ENCODE data around the gene DCTPP1.
"Not testable (repeated sequence)": the region's sequence is repeated elsewhere in the genome, so short reads cannot be mapped to it uniquely, and the experiment has no call there.

DCTPP1 gene

DNA sequence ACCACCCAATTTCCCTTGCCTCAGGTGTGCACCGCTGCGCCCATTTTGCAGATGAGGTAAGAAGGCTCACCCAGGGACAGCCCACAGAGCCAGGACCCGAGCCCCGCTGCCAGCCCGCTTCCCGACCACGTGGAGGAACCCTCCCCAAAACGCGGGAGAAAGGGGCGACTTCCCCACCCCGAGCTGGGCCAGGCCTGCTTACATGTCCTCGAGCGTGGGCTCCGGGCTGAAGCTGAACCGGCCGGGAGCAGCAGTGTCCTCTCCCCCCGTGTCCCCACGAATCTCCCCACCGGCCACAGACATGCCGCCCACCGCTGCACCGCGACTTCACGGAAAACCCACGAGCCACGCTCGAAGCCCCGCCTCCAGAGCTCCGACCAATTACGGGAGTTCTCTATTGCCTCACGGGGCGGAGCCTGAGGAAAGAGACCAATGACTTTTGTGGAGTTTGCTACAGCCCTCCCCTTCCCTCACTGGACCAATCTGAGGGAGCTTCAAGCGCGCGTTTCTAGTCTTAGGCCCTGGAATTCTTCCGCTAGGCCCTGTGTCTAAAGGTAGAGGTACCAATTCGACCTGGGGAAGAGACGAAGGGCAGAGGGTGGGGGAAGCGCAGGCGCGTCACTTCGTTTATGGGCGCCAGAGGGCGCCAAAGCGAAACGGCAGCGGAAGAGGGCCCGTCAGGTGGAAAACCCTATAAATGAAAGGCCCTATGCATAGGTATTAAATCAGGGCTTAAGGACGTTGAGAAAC lies at the start of gene DCTPP1:
Gene DCTPP1, minus strand, starts transcription at position 353 of the 750 bp plus-strand sequence. Its CDS starts 50 bp downstream, at position 303.
- DNase-seq = peak; percentile 99

DNA sequence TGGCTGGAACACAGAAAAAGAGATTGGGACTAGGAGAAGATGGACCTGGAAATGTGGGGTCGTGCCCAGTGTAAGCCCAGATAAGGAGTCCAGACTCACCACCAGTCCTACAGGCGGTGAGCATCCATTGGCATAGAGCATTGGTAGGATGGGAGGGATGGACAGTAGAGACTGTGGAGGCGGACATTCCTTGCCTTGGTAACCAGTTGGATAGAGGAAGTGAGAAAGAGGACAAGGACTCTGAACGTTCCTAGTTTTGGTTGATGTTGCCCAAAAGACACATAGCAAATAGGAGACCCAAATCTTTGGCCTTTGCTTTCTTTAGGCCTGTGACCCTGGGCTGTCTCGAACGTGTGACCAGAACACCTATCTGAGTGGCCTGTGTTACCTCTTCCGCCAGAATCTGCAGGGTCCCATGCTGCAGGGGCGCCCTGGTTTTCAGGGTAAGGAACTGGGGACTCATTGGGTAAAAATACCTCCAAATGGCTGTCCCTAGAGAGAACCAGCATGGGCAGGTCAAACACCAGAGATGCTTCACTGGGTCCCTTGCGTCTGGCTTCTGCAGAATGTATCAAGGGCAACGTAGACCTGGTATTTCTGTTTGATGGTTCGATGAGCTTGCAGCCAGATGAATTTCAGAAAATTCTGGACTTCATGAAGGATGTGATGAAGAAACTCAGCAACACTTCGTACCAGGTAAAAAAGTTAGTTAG lies 49.1 kb upstream of the DCTPP1 start:
- DNase-seq = no peak

DNA sequence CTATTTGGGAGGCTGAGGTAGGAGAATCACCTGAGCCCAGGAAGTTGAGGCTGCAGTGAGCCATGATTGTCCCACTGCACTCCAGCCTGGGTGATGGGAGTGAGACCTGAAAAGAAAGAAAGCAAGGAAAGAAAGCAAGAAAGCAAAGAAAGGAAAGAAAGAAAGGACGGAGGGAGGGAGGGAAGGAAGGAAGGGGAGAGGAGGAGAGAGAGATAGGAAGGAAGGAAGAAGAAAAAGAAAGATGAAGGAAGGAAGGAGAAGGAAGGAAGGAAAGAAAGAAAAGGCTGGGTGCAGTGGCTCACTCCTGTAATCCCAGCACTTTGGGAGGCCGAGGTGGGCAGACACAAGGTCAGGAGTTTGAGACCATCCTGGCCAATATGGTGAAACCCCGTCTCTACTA lies 47.9 kb upstream of the DCTPP1 start:
- not testable (repeated sequence) for DNase-seq

DNA sequence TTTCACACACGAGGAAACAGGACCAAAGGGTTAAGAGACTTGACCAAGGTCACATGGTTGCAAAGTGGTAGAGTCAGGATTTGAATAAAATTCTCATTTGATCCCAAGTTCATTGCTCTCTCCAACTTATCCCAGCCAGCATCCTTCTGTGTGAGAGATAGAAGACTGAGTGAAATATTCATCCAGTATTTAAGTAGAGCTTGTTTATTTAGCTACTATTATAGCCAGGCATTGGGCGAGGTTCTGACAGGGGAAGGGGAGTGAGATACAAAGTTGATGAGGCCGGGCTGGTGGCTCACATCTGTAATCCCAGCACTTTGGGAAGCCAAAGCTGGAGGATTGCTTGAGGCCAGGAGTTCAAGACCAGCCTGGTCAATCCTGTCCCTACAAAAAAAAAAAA lies 47.2 kb upstream of the DCTPP1 start:
- DNase-seq = no peak

DNA sequence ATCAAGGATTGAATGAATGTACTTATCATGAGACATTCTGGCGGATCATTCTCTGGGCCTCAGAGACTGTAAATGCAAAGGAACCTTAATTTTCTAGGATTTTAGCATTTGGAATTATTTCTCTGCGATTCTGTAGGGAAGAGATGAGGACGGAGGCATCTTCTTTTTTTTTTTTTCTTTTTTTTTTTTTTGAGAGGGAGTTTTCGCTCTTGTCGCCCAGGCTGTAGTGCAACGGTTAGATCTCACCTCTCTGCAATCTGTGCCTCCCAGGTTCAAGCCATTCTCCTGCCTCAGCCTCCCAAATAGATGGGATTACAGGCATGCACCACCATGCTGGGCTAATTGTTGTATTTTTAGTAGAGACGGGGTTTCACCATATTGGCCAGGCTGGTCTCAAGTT lies 44.9 kb upstream of the DCTPP1 start:
- no peak for DNase-seq

DNA sequence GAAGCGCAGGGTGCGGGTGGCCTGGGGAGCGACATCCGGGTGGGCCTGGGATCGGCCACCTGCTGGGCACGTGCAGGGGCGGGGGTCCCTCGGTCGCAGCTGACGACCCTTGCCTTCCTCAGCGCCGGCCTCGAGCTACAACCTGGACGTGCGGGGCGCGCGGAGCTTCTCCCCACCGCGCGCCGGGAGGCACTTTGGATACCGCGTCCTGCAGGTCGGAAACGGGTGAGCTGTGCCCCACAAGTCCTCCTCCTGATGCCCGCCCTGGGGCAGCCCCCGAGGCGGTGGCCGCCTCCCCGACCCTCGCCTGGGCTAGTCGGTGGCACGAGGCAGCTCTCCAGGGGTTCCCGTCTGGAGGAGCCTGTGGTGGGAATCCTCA lies 44.2 kb upstream of the DCTPP1 start:
- no peak for DNase-seq

DNA sequence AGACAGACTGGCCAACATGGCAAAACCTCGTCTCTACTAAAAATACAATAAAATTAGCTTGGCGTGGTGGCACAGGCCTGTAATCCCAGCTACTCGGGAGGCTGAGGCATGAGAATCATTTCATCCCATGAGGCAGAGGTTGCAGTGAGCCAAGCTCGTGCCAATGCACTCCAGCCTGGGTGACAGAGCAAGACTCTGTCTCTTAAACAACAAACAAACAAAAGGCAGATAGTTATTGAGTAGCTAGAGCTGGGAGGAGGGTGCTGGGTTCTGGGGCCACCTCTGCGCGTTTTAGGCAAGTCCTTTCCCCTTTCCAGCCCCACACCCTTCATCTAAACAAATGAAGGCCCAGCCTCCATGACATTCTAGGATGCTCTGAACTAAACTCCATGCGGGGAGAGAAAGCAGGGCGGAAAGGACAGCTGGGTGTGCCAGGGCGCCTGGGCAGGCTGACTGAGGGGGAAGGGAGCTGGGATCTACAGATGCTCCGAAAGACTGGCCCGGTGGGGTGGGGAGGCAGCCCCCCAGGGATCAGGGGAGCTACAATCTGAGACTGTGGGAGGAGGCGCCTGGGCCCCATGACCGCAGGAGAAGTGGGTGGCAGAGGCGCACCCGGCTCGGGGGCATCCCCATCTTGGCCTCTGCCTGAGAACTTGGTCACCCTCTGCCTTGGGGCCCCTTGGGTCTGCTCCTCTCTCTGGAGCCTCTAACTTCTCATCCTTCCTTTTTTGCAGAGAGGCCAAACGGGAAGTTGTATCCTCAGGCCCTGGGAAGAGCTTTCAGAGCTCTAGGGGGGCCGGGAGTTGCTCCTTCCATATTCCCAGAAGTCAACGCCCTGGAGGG lies 43.6 kb upstream of the DCTPP1 start:
- no peak for DNase-seq

DNA sequence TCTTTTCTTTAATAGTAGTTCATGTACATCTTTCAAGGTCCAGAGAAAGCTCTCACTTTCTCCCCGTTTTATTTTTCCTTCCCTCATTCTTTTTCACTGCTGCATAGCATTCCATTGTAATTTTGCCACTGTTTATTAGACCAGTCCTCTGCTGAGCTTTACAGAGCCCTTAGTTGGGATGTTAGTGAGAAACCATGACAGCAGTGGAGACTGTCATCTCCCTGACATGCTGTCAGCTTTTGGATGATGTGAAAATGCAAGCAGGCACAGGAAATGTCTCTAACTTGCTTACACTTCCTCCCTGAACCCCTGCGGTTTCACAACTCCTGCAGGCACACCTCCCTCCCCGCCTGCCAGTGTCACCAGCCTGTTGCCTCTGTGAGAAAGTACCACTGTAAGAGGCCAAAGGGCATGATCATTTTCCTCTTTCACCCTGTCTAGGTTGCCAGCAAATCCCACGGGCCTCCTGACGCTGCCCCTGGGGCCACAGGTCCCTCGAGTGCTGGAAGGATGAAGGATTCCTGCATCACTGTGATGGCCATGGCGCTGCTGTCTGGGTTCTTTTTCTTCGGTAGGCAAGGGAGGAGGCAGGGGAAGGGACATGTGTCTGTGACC lies 42.6 kb upstream of the DCTPP1 start, which contains the start of gene ITGAL:
Gene ITGAL, plus strand, starts transcription at position 415 of the 615 bp plus-strand sequence. Its CDS starts 96 bp downstream, at position 511.
- peak; percentile 86 for DNase-seq

DNA sequence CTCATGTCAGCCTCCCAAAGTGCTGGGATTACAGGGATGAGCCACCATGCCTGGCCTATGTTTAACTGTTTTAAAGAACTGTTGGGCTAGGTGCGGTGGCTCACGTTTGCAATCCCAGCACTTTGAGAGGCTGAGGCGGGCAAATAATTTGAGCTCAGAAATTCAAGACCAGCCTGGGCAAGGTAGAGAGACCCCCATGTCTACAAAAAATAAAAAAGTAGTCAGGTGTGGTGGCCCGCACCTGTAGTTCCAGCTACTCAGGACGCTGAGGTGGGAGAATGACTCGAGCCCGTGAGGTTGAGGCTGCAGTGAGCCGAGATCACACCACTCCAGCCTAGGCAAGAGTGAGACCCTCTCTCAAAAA lies 40.8 kb upstream of the DCTPP1 start:
- DNase-seq = no peak

DNA sequence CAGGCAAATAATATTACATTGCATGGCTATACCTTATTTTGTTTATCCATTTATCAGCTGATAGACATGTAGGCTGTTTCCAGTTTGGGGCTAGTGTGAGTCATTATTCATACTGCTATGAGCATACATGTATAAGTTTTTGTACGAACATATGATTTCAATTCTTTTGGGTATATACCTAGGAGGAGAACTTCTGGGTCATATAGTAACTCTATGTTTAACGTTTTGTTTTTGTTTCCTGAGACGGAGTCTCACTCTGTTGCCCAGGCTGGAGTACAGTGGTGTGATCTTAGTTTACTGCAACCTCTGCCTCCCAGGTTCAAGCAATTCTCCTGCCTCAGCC lies 40.3 kb upstream of the DCTPP1 start:
- no peak for DNase-seq

DNA sequence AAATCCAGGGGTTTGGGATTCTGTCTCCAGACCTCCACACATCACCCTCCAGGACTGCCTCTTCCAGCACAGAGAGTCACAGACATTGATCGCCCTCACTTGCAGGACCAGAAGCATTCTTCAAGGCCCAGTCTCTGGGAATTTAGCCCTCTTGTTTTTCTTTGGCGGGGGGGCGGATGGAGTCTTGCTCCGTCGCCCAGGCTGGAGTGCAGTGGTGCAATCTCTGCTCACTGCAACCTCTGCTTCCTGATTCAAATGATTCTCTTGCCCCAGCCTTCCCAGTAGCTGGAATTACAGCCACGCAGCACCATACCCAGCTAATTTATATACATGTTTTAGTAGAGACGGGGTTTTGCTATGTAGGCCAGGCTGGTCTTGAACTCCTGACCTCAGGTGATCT lies 34.2 kb upstream of the DCTPP1 start:
- no peak for DNase-seq

DNA sequence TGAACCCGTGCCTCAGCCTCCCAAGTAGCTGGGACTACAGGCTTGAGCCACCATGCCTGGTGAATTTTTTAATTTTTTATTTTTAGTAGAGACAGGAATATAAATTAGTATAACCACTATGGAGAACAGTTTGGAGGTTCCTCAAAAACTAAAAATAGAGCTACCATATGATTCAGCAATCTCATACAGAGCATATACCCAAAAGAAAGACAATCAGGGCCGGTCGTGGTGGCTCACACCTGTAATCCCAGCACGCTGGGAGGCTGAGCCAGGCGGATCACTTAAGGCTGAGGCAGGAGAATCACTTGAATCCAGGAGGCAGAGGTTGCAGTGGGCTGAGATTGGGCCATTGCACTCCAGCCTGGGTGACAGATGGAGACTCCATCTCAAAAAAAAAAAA lies 31.6 kb upstream of the DCTPP1 start:
- DNase-seq = not testable (repeated sequence)

DNA sequence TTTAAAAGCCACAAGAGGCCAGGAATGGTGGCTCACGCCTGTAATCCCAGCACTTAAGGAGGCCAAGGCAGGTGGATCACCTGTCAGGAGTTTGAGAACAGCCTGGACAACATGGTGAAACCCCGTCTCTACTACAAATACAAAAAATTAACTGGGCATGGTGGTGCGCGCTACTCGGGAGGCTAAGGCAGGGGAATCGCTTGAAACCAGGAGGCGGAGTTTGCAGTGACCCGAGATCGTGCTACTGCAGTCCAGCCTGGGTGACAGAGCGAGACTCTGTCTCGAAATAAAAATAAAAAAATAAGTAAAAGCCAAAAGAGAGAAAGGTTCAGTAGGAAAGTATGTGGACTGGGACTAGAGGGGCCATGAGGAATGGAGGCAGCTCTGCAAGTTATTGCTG lies 29.6 kb upstream of the DCTPP1 start:
- DNase-seq = no peak

DNA sequence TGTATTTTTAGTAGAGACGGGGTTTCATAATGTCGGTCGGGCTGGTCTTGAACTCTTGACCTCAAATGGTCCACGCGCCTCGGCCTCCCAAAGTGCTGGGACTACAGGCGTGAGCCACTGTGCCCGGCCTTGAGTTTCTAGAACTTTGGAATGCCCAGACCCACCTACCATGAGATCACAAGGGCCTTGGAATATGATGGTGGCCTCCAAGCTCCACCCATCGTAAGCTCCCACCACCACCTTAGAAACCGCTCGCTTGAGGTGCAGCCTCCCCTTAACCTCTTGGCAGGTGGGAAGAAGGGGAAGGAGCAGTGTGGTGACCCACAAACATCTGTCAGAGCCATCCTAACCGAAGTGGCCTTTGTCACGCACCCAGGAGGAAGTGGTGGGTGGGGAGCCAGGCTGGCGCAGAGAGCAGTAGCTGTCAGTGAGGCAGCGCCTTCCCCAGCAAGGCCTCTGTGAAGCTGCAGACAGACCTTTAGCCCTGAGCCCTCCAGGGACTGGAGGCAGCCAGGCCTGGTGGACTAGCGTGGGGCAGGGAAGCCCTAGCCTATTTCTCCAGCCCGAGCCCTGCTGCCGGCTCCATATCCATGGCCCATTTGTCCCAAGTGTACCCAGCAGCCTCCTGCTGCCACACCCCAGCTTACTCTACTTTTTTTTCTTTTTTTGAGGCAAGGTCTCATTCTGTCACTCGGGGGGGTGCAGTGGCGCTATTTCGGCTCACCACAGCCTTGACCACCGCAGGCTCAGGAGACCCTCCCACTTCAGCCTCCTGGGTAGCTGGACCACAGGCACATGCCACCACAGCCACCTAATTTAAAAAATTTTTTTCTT lies 28.9 kb upstream of the DCTPP1 start:
- DNase-seq = peak; percentile 94

DNA sequence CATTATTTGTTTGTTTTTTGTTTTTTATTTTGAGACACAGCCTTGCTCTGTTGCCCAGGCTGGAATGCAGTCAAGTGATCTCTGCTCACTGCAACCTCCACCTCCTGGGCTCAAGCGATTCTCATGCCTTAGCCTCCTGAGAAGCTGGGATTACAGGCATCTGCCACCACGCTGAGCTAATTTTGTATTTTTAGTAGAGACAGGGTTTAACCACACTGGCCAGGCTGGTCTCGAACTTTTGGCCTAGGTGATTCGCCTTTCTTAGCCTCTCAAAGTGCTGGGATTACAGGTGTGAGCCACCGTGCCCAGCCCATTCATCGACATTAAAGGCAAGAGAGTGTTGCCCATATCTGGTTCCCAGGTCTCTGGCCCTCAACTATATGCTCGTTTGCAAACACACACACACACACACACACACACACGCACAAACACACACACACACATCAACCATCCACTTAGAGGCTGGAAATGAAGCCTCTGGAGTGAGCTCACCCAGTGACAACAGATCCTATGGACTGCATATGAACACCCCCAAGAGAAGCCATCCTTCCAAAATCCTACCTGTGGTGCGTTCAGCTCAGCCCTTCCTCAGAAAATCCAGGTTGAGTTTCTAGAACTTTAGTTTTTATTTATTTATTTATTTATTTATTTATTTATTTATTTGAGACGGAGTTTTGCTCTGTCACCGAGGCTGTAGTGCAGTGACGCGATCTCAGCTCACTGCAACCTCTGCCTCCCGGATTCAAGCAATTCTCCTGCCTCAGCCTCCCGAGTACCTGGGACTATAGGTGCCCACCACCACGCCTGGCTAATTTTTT lies 28.1 kb upstream of the DCTPP1 start:
- DNase-seq = no peak

DNA sequence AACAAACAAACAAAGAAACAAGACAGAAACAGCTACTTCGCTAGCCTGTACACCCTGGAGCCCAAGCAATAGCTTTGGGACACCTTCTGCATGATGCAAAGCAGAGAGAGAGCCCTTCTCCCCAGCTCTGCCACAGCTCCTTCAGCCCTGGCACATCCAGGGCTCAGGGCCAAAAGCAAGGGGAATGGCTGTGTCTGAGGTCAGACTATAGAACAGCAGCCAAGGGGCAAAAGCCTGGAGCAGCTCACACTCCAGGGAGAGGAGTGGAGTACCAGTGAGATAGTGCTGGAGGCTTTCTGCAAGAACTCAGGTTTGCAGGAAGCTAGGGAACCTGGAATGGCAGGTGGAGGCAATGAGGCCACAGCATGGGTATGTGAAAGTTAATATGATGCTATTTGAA lies 27.4 kb upstream of the DCTPP1 start:
- no peak for DNase-seq

DNA sequence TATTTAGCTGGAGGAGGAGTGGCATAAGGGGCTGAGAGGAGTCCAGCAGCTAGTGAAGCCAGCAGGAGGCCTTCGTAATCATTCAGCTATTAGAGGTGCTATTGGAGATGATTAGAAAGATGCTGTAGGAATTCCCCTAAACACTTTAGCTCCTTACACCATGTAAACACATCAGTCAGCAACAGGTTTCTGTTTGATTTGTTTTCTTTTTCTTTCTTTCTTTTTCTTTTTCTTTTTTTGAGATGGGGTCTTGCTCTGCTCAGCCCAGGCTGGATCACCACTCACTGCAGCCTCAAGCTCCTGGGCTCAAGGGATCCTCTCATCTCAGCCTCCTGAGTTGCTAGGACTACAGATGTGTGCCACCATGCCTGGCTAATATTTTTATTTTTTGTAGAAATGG lies 26.5 kb upstream of the DCTPP1 start:
- DNase-seq = no peak

DNA sequence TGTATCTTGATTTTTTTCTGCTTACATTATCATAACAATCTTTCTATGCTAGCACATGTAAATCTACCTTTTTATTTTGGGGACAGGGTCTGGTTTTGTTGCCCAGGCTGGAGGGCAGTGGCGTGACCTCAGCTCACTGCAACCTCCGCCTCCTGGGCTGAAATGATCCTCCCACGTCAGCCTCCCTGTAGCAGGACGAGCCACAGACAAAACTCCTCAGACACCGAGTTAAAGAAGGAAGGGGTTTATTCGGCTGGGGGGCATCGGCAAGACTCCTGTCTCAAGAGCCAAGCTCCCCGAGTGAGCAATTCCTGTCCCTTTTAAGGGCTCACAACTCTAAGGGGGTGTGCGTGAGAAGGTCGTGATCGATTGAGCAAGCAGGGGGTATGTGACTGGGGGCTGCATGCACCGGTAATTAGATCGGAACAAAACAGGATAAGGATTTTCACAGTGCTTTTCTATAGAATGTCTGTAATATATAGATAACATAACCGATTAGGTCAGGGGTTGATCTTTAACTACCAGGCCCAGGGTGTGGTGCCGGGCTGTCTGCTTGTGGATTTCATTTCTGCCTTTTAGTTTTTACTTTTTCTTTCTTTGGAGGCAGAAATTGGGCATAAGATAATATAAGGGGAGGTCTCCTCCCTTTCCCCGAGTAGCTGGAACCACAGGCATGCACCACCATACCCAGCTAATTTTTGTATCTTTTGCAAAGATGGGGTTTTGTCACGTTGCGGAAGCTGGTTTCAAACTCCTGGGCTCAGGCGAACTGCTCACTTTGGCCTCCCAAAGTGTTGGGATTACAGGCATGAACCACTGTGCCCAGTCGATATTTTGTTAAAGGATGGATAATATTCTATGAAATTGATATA lies 23.1 kb upstream of the DCTPP1 start:
- not testable (repeated sequence) for DNase-seq

DNA sequence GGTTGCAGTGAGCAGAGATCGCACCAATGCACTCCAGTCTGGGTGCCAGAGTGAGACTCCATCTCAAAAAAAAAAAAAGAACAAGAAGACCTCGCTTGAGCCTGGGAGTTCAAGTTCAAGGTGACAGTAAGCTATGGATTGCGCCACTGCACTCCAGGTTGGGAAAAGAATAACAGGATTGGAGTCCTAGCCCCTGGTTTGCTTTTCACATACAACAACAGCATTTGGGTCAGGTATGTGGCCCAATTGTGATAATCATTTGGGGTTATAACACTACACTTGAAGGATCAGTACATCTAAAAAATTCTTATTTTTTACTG lies 19.2 kb upstream of the DCTPP1 start:
- no peak for DNase-seq

DNA sequence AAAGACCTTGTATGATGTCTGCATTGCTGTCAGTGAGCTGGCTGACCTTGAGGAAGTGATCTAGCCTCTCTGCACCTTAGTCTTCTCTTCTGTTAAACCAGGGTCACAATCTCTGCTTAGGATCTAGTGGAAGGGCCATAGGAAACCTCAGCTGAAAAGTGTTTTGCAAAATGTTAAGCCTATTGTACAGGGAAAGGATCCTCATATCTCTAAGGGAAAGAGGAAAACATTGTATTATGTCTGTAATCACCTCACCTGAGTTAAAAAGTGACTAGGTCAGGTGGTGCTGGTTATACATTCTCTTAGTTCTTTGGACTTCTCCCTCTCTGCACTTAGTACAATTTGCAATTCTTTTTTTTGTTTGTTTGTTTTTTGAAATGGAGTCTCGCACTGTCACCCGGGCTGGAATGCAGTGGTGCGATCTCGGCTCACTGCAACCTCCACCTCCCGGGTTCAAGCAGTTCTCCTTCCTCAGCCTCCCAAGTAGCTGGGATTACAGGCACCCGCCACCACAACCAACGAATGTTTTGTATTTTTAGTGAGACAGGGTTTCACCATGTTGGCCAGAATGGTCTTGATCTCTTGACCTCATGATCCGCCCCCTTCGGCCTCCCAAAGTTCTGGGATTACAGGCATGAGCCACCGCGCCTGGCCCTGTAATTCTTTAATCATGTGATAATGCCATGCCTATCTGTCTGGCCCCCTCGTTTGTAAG lies 17.8 kb upstream of the DCTPP1 start:
- DNase-seq = no peak
